Choroid plexus epithelial cell (primary cell): ENCODE results near the gene NME7.

Experiments used
- DNase-seq: peaks from one replicate; pipeline ENCODE4 v3.0.0-alpha.2; 2010; ENCODE audit warnings: low read depth
- H3K4me3 ChIP-seq: 2 replicates; pipeline ENCODE4 v1.5.1; 2011; ENCODE audit warnings: low read depth, mild to moderate bottlenecking, control low read depth, low read length, moderate library complexity
- TF ChIP-seq, protein P1 (sequence below): conservative IDR thresholded peaks from 2 replicates; pipeline ENCODE4 v1.5.1; 2011; ENCODE audit warnings: low read depth, mild to moderate bottlenecking, control low read depth, inconsistent platforms, low read length, moderate library complexity

NME7 gene

DNA sequence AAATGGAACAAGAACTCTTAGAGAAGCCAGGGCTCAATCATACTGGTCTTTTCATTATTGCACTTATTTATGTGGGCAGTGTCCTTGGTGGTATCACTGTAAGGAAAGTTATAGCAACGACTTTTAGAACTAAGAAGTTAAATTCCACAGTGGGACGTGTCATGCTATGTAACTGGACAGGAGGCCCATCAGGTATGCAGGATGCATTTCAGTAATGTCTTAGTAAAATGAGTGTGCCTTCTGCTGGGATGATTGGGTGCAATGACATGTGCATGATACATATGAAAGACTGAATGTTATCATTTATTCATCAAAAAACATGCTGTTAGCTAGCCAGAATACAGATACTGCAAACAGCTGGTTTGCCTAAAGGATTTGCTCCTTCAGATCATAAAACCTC, 268.0 kb downstream of the NME7 start:
- no peak overlapping the region for H3K4me3 ChIP-seq
- no peak for DNase-seq
- TF ChIP-seq, protein P1, sequence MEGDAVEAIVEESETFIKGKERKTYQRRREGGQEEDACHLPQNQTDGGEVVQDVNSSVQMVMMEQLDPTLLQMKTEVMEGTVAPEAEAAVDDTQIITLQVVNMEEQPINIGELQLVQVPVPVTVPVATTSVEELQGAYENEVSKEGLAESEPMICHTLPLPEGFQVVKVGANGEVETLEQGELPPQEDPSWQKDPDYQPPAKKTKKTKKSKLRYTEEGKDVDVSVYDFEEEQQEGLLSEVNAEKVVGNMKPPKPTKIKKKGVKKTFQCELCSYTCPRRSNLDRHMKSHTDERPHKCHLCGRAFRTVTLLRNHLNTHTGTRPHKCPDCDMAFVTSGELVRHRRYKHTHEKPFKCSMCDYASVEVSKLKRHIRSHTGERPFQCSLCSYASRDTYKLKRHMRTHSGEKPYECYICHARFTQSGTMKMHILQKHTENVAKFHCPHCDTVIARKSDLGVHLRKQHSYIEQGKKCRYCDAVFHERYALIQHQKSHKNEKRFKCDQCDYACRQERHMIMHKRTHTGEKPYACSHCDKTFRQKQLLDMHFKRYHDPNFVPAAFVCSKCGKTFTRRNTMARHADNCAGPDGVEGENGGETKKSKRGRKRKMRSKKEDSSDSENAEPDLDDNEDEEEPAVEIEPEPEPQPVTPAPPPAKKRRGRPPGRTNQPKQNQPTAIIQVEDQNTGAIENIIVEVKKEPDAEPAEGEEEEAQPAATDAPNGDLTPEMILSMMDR: no peak

DNA sequence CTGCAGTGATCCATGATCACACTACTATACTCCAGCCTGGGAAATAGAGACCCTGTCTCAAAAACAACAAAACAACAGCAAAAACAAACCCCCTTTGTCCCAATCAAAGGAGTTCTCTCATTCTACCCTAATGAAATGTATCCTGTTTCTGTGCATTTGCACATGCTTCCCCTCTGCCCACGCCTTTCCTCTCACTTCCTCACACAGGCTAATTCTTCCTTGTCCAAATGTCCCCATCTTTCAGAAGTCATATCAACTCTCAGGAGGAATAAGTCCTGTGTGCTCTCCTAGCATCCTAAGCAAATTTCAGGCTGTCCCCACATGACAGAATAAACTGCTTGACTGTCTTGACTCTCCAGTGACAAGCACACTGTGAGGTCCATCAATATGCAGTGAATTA, 269.2 kb downstream of the NME7 start:
- TF ChIP-seq, protein P1: no peak
- no peak overlapping the region for H3K4me3 ChIP-seq
- no peak for DNase-seq

DNA sequence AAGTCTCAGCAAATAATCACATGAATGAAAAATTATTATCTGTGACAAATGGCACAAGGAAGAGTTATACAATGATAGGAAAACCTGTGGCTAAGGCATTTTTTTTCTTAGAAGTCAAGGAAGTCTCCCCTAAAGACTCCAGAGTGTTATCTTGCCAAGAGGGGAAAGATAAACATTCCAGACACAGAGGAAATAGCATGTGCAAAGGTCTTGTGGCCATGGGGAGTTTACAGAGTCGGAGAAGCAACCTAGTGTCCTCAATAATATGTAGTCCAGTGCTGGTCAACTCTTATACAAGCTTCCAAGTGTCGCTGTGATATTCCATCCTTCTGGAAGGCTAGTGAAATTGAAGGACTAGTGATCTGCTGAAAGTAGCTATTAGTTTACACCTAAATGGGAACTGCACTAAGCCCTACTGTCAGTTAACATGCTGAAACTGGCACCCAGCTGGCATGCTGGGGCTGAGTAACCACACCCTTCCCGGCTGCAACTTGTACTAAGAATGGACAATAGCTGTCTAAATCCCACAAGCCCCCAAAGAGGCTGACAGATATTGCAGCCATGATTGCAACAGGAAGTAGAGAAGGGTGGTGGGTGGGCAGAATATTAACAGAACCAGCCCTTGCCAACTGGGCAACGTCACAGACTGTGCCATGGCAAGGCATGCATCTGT, 272.6 kb downstream of the NME7 start:
- H3K4me3 ChIP-seq: no peak overlapping the region
- no peak for DNase-seq
- TF ChIP-seq, protein P1: no peak

DNA sequence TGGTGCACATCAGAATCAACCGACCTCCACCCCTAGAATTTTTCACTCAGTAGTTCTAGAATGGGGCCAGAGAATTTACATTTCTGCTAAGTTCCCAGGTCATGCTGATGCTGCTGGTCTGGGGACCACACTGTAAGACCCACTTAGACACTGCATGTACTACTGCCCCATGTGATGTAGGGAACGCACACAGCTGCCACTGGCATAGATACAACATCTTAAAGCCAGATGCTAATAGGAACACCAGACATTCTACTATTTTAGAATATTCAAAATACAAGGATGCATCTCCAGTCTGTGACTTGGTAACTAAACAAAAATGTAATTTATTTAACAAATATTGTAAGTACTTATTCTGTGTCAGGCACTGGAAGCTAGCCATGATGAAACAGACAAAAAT, 275.2 kb downstream of the NME7 start:
- TF ChIP-seq, protein P1: no peak
- no peak for DNase-seq
- no peak overlapping the region for H3K4me3 ChIP-seq

DNA sequence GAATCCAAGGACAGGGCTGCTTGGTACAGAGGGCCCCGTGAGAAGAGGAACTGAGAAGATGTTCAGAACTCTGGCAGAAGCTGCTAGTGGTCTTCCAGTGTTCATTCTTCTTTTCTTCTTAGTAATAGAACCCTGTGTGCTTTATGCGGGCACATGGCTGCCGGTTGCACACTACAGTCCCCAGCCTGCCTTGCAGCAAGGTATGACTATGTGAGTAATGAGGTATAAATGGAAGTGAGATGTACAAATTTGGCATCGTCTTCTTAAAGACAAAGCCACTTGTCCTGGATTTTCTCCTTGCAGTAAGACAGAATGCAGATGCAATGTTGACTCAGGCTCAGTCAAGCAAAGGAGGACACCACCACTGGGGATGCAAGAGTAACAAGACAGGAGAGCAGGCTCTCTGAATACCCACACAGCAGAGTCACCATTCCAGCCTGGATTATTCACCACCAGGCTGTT, 276.1 kb downstream of the NME7 start:
- H3K4me3 ChIP-seq: no peak overlapping the region
- TF ChIP-seq, protein P1: no peak
- no peak for DNase-seq

DNA sequence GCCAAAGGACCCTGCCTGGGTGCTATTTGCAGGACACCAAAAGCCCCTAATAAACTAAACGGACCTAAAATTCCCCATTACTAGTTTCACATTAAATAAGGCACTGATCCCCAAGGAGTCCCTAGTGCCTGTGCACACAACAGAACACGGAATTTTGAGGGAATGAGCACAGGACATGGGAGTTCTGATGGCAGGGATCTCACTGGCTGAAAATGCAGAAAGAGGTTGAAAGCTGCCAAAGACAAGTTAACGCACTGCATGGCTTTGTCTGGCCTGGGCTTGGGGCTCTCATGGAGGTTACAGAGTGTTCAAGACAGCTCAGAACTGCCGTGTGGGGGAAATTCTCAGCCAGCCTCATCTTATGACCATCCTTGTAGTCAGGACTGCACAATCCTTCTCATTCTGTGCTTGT, 276.7 kb downstream of the NME7 start:
- DNase-seq: no peak
- TF ChIP-seq, protein P1: no peak
- H3K4me3 ChIP-seq: no peak overlapping the region

DNA sequence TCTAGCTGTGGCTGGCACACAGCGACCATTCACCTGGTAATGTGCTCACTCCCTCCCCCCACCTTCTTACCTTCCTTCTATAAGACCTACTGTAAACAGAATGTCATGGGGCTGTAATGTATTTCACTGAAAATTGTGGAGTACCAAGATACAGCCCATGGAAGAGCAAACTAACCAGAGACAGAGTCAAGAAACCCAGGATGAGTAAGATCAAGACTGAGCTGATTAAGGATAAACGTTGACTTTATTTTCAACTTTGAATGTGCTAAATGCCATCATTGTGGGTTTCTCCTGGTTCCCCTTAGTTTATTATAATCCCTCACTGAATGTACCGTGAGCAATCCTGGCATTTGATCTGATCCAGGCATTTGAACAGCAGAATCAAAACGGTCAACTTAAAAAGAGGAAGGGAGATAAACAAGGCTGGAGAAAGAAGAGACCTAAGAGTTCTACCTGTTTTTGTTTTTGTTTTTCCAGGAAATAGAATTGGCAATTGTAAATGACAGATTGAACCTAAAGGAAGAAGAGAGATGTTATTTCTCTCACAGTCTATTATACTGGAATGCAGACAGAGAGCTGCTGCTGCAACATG, 277.2 kb downstream of the NME7 start:
- DNase-seq: no peak
- TF ChIP-seq, protein P1: no peak
- no peak overlapping the region for H3K4me3 ChIP-seq
